ENCODE results near the gene BMP15.

- TF ChIP-seq POLR2AphosphoS5 (IDR thresholded peaks at IDR 0.05) (no peak), POLR2A (IDR thresholded peaks at IDR 0.05) (no peak), CTCF (IDR thresholded peaks at IDR 0.05) (no peak), EP300 (IDR thresholded peaks at IDR 0.05) (no peak)
These were observed 41.9 kb downstream of the BMP15 start for GRCh38 chrX:50952406-50952805.

Measured in stomach (tissue), 4 donors.